Neuronal stem cell (in vitro differentiated cells): Measurements from ENCODE around the gene SDHB.

Experiments
- DNase-seq: peaks from one replicate; pipeline ENCODE4 v3.0.0-alpha.2; 2013; ENCODE audit warnings: low spot score
- H2AFZ ChIP-seq: one replicate; pipeline ENCODE4 v1.6.1; 2013; ENCODE audit warnings: mild to moderate bottlenecking, low read length, inconsistent platforms
- H2AK5ac ChIP-seq: 2 replicates; pipeline ENCODE4 v1.6.1; 2013; ENCODE audit warnings: low read depth, mild to moderate bottlenecking, inconsistent platforms, low read length, moderate library complexity, mixed read lengths
- H2BK120ac ChIP-seq: 2 replicates; pipeline ENCODE4 v1.6.1; 2013; ENCODE audit warnings: low read depth, mild to moderate bottlenecking, inconsistent platforms, low read length, moderate library complexity, mixed read lengths
- H2BK12ac ChIP-seq: one replicate; pipeline ENCODE4 v1.6.1; 2013; ENCODE audit warnings: low read length, inconsistent platforms
- H2BK15ac ChIP-seq: 2 replicates; pipeline ENCODE4 v1.6.1; 2013; ENCODE audit warnings: mild to moderate bottlenecking, low read length, inconsistent platforms, mixed read lengths
- H2BK5ac ChIP-seq: one replicate; pipeline ENCODE4 v1.6.1; 2013; ENCODE audit warnings: inconsistent platforms, mild to moderate bottlenecking, low read length, moderate library complexity
- H3K14ac ChIP-seq: one replicate; pipeline ENCODE4 v1.6.1; 2013; ENCODE audit warnings: low read length, inconsistent platforms
- H3K18ac ChIP-seq: 2 replicates; pipeline ENCODE4 v1.6.1; 2013; ENCODE audit warnings: low read length, inconsistent platforms
- H3K23ac ChIP-seq: 2 replicates; pipeline ENCODE4 v1.6.1; 2013; ENCODE audit warnings: low read depth, mild to moderate bottlenecking, mixed read lengths, low read length, inconsistent platforms; ENCODE audit not compliant: poor library complexity
- H3K27ac ChIP-seq: replicated peaks from 3 replicates; pipeline ENCODE4 v1.5.1; 2013; ENCODE audit warnings: low read length, inconsistent platforms
- H3K27me3 ChIP-seq, 3 experiments: 2 replicates each; pipeline ENCODE4 v1.6.1; 2013; ENCODE audit warnings: low read length in 3 of 3, mild to moderate bottlenecking in 2 of 3, inconsistent platforms in 1 of 3, low read depth in 1 of 3, mixed read lengths in 1 of 3, moderate library complexity in 1 of 3; ENCODE audit not compliant: control insufficient read depth in 3 of 3, insufficient read depth in 3 of 3
- H3K36me3 ChIP-seq, 2 donors: replicated peaks in 1 of 2; 2 replicates each; pipeline ENCODE4 v1.6.1; 2013; ENCODE audit warnings: low read length in 2 of 2; ENCODE audit not compliant: control insufficient read depth in 2 of 2, insufficient read depth in 2 of 2
- H3K4ac ChIP-seq: 2 replicates; pipeline ENCODE4 v1.6.1; 2013; ENCODE audit warnings: inconsistent platforms, mild to moderate bottlenecking, low read length, moderate library complexity
- H3K4me1 ChIP-seq, 2 donors: 1 replicate in 1 of 2; 2 replicates in 1 of 2; pipeline ENCODE4 v1.6.1; 2013; ENCODE audit warnings: low read length in 2 of 2, low read depth in 1 of 2; ENCODE audit not compliant: control insufficient read depth in 2 of 2, insufficient read depth in 1 of 2
- H3K4me2 ChIP-seq: one replicate; pipeline ENCODE4 v1.6.1; 2013; ENCODE audit warnings: mild to moderate bottlenecking, low read length, inconsistent platforms; ENCODE audit not compliant: insufficient read depth, poor library complexity, severe bottlenecking
- H3K4me3 ChIP-seq, 2 donors: 2 replicates each; pipeline ENCODE4 v1.5.1; 2013; ENCODE audit warnings: low read length in 2 of 2, mild to moderate bottlenecking in 2 of 2, inconsistent platforms in 1 of 2, moderate library complexity in 1 of 2
- H3K79me1 ChIP-seq: one replicate; pipeline ENCODE4 v1.6.1; 2013; ENCODE audit warnings: low read depth, mild to moderate bottlenecking, inconsistent platforms, low read length, moderate library complexity
- H3K9ac ChIP-seq: one replicate; pipeline ENCODE4 v1.6.1; 2013; ENCODE audit warnings: mild to moderate bottlenecking, low read depth, low read length, inconsistent platforms; ENCODE audit not compliant: poor library complexity
- H3K9me3 ChIP-seq, 2 donors: replicated peaks in 1 of 2; 2 replicates each; pipeline versions ENCODE3 to v1.6.1; 2013; ENCODE audit warnings: low read length in 2 of 2, mild to moderate bottlenecking in 2 of 2, inconsistent platforms in 1 of 2, low read depth in 1 of 2, mixed read lengths in 1 of 2, moderate library complexity in 1 of 2; ENCODE audit not compliant: control insufficient read depth in 2 of 2, insufficient read depth in 1 of 2
- H4K8ac ChIP-seq: one replicate; pipeline ENCODE4 v1.6.1; 2013; ENCODE audit warnings: low read depth, mild to moderate bottlenecking, inconsistent platforms, low read length, moderate library complexity
- H4K91ac ChIP-seq: one replicate; pipeline ENCODE4 v1.6.1; 2013; ENCODE audit warnings: low read length, low read depth, mild to moderate bottlenecking, inconsistent platforms; ENCODE audit not compliant: poor library complexity
- WGBS, 2 donors: extraction: QIAGEN DNeasy Blood & Tissue Kit; methylation state at CpG; one replicate each; pipeline ENCODE4 v1.1.7; 2013; ENCODE audit warnings: missing lambda C conversion rate in 2 of 2, mixed read lengths in 1 of 2; ENCODE audit not compliant: insufficient read length in 2 of 2, insufficient replicate concordance in 1 of 2; ENCODE audit errors: extremely low coverage in 2 of 2; 5-methylcytosine and 5-hydroxymethylcytosine counted together

Gene SDHB

DNA sequence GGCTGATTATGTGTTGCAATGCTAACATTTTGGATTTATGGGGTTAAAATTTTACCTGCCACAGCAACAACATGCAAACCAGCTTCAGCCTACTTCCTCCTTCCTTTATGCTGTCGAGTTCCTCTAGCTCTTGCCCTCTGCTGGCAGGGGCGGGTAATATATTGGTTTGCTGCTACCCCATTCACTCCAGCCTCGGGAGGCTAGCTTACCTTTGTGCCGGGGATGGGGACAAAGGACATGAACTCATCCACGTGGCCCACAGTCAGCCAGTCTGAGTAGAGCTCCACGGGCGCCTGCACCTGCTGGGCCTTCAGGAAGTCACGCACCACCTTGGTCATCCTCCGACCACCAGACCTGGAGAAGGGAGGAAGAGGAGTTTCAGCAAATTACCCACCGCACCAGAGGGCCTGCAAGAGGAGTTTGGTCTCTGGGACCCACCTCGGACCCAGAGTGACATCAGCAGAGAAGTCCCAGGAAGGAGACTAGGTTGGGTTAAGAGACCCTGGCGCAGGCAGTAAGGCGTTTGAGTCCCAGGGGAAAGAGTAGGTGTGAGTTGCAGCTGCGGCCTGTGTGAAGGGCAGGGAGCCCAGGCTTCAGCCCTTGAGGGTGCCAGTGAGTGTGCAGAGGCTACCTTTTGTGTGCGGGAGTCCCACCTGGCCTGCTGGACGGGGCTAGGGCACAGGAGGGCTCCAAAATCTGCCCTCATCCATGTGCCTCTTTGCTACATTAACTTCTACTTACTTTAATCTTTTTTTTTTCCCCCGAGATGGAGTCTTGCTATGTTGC is 21.8 kb upstream of the SDHB start:
- no CpG with 5 or more reads among the region's 17 CpGs for WGBS, 2 donors
- Histone ChIP-seq H3K9me3 (no peaks in the 10 kb centered on the region), H3K4me2 (no peak overlapping the region), H3K4me1 (no peaks in the 10 kb centered on the region), H3K9ac (no peak overlapping the region), H3K14ac (no peak overlapping the region), H3K36me3 (no peaks in the 10 kb centered on the region), H3K4ac (no peak overlapping the region), H3K23ac (no peak overlapping the region), H2BK5ac (no peak overlapping the region), H3K4me3 (no peak overlapping the region), H4K8ac (no peak overlapping the region), H2BK120ac (no peak overlapping the region), H3K18ac (no peak overlapping the region), H2AK5ac (peak overlapping the region; percentile 11), H2AFZ (peak overlapping the region; percentile 61), H2BK15ac (no peak overlapping the region), H3K27me3 (peaks cover 0 to 3% (median 0%) of the 10 kb centered on the region in 3 experiments), H3K27ac (no peak overlapping the region), H2BK12ac (no peak overlapping the region), H3K79me1 (no peaks in the 10 kb centered on the region), H4K91ac (no peak overlapping the region)
- DNase-seq = no peak

DNA sequence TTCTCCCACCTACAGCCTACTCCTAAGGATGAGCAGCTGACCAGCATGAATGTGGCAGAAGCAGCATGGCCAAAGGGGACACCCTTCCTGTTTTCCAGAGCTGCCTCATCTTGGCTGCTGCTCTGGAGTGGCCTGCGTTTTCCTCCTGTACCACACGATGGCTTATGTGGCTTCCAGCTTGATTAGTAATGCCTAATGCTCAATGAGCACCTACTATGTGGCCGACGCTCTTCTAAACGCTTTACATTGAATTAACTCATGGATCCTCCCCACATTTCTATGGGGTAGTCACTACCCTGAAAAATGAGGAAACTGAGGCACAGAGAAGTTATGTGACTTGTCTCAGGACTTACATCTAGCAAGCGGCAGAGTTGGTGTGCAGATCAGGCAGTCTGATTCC is 18.0 kb upstream of the SDHB start:
- Histone ChIP-seq H3K4me1 (no peaks in the 10 kb centered on the region), H2AFZ (no peak overlapping the region), H3K9ac (no peak overlapping the region), H4K91ac (no peak overlapping the region), H2BK15ac (no peak overlapping the region), H3K9me3 (no peaks in the 10 kb centered on the region), H3K18ac (no peak overlapping the region), H2BK5ac (no peak overlapping the region), H3K23ac (no peak overlapping the region), H3K4me3 (no peak overlapping the region), H3K79me1 (no peaks in the 10 kb centered on the region), H4K8ac (no peak overlapping the region), H3K14ac (no peak overlapping the region), H3K27ac (no peak overlapping the region), H3K4ac (no peak overlapping the region), H2BK120ac (no peak overlapping the region), H3K4me2 (no peak overlapping the region), H3K27me3 (peaks cover 0 to 15% (median 0%) of the 10 kb centered on the region in 3 experiments), H2AK5ac (no peak overlapping the region), H3K36me3 (no peaks in the 10 kb centered on the region), H2BK12ac (no peak overlapping the region)
- no peak for DNase-seq
- WGBS, 2 donors = no CpG with 5 or more reads among the region's 6 CpGs

DNA sequence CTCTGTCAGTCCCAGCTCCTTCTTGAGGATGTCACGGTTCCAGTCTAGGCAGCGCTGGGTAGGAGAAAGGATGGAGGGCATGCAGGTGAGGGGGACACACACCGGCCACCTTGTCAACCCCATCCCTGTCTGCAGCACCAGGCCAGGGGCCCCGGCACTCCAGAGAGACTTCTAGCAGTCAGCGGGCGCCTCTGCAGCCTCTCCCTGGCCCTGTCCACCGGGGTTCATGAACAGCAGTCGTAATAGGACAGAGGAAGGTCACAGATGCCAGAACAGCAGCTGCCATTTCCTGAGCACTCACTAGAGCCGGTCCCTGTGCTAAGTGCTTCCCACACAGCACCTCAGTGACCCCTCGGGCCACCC is 16.3 kb upstream of the SDHB start:
- peak overlapping the region in 1 of 2 donors; percentile 30 for H3K4me3 ChIP-seq
- H4K91ac ChIP-seq = peak overlapping the region; percentile 20
- peaks cover 0 to 15% (median 0%) of the 10 kb centered on the region in 3 experiments for H3K27me3 ChIP-seq
- H3K9me3 ChIP-seq = no peaks in the 10 kb centered on the region
- H3K14ac ChIP-seq = no peak overlapping the region
- no peak overlapping the region for H3K4me2 ChIP-seq
- DNase-seq = no peak
- no peak overlapping the region for H2BK15ac ChIP-seq
- no peak overlapping the region for H2AK5ac ChIP-seq
- H3K4me1 ChIP-seq = no peaks in the 10 kb centered on the region
- no CpG with 5 or more reads among the region's 10 CpGs for WGBS, 2 donors
- no peak overlapping the region for H2BK120ac ChIP-seq
- H2BK12ac ChIP-seq = no peak overlapping the region
- H3K79me1 ChIP-seq = no peaks in the 10 kb centered on the region
- H3K36me3 ChIP-seq = no peaks in the 10 kb centered on the region
- no peak overlapping the region for H4K8ac ChIP-seq
- H3K27ac ChIP-seq = no peak overlapping the region
- no peak overlapping the region for H3K18ac ChIP-seq
- no peak overlapping the region for H3K23ac ChIP-seq
- no peak overlapping the region for H2BK5ac ChIP-seq
- H3K9ac ChIP-seq = no peak overlapping the region
- H3K4ac ChIP-seq = no peak overlapping the region
- H2AFZ ChIP-seq = no peak overlapping the region

DNA sequence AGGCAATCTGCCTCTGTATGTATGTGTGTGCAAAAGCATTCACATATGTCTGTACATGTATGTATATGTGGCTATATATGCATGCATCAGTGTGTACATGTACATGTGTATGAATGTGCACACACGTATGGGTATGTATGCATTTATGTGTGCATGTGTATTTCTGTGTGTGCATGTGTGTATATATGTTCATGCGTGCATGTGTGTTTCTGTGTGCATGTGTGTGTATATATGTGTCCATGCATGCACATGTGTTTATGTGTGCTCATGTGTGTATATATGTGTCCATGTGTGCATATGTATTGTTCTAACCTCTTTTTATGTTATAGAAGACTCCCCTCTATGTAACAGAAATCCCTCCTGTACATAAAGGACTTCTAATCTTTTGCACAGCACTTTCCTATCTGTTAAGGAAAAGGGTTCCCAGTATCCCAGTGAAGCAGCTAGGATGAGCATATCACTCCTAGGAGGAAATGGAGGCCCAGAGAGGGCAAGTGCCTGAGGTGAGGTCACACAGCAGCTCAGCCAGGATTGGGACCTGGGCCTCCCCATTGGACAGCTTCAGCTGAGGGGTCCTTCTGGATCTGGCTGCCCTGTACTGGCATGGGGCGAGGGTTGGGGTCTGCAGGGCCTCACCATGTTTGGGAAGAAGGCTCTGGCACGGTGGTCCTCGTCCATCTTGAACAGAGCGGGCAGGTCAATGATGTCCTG is 15.8 kb upstream of the SDHB start:
- H3K4ac ChIP-seq = no peak overlapping the region
- peaks cover 0 to 15% (median 0%) of the 10 kb centered on the region in 3 experiments for H3K27me3 ChIP-seq
- no peak overlapping the region for H3K18ac ChIP-seq
- WGBS, 2 donors = no CpG with 5 or more reads among the region's 6 CpGs
- H4K91ac ChIP-seq = peak overlapping the region; percentile 20
- H3K4me3 ChIP-seq = peak overlapping the region in 1 of 2 donors; percentile 30
- no peak overlapping the region for H3K9ac ChIP-seq
- H3K79me1 ChIP-seq = no peaks in the 10 kb centered on the region
- H3K4me2 ChIP-seq = no peak overlapping the region
- no peak overlapping the region for H3K14ac ChIP-seq
- no peaks in the 10 kb centered on the region for H3K9me3 ChIP-seq
- no peaks in the 10 kb centered on the region for H3K36me3 ChIP-seq
- H2AFZ ChIP-seq = no peak overlapping the region
- no peak overlapping the region for H2BK12ac ChIP-seq
- no peak overlapping the region for H3K27ac ChIP-seq
- H2BK15ac ChIP-seq = no peak overlapping the region
- DNase-seq = no peak
- H2BK5ac ChIP-seq = no peak overlapping the region
- H3K4me1 ChIP-seq = no peaks in the 10 kb centered on the region
- H4K8ac ChIP-seq = no peak overlapping the region
- no peak overlapping the region for H2AK5ac ChIP-seq
- H3K23ac ChIP-seq = no peak overlapping the region
- H2BK120ac ChIP-seq = no peak overlapping the region
